CD4-positive, alpha-beta T cell treated with Interleukin-12 subunit alpha and Interleukin-12 subunit beta, for 1 hour (primary cell): Measurements from ENCODE around the gene WDR82.
A peak's percentile ranks its signal among the peaks of the same experiment; 100 is the strongest.

ENCODE experiments used
- DNase-seq: peaks from one replicate; pipeline ENCODE4 v3.0.0-alpha.2; 2020

Gene WDR82

DNA sequence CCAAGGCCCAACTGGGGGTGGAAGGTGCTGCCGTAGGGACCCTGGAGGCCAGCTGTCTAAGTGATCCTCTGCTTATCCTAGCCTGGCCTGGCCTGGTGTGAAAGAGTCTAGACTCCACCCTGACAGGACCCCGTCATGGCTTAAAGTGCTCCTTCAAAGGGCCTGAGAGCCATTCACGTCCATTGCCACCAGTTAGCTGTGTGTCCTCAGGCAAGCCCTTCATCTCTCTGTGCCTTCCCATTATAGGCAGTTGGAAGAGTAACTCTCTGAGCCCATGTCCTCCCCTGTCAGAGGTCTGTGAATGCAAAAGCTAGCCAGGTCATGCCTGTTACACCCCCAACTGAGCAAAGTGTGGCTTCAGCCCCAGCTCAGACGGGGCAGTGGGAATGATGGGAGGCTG is 28.5 kb upstream of the WDR82 start:
- DNase-seq: no peak

DNA sequence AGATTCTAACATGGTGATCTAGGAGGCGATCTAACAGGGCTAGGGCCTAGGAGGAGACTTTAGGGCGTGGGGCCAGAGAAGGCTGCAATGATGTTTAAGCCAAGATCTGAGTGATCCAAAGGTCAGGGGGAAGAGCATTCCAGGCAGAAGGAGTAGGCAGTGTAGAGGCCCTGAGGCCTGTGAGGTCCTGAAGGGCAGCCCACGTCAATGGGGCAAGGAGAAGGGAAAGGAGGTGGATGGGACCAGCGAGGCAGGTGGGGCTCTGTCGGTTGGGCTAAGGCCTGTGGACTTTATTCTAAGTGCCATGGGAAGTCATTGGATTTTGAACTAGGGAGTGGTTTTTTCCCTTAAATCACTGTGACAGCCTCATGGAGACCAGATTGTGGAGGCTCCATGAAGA is 27.5 kb upstream of the WDR82 start:
- no peak for DNase-seq

DNA sequence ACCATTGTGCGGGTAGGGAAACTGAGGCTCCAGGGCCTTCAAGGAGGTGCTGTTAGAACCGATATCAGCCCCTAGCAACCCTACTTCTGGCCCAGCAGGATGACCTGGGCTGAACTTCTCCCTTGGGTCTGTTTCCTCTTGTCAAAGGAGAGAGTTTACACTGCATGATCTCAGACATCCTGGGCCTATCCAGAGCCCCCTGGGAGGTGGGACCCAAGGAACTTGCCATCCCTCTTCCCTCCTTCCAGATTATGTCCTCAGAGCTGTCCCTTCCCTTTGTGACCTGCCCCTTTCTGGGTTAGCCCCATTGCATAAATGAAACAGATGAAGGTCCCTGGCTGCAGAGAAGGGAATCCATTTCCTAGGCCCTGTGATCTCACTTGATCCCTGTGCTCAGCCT is 25.4 kb upstream of the WDR82 start:
- no peak for DNase-seq

DNA sequence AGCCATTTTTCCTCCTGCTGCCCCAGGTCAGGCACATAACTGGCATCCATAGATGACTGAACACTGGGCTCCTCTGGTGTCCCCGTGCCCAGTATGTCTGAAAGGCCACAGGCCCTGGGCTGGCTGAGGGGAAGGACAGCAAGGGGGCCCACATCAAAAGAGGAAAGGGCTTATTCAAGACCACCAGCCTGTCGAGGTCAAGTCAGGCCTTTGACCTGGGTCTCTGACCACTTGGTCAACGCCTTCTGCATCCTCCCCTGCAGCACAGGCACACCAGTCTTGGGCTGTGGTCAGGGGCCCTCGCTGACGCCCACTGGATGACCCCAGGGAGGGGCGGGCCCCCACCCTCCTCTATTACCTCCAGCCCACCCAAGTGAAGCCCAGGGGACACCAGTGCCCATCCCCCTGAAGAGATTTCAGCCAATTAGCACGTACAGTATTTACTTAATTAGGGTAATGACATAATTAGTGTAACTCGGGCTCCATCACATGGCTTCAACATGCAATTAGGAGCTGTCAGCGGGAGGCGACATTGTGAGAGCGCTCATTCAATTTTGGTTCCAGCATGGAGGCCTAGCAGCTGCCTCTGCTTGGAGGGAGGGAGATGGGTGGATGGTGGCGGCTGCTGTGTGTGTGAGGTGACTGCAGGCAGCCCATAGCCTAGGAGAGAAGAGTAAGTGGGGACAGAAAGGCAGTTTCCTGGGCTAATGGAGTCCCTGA is 24.1 kb upstream of the WDR82 start:
- no peak for DNase-seq

DNA sequence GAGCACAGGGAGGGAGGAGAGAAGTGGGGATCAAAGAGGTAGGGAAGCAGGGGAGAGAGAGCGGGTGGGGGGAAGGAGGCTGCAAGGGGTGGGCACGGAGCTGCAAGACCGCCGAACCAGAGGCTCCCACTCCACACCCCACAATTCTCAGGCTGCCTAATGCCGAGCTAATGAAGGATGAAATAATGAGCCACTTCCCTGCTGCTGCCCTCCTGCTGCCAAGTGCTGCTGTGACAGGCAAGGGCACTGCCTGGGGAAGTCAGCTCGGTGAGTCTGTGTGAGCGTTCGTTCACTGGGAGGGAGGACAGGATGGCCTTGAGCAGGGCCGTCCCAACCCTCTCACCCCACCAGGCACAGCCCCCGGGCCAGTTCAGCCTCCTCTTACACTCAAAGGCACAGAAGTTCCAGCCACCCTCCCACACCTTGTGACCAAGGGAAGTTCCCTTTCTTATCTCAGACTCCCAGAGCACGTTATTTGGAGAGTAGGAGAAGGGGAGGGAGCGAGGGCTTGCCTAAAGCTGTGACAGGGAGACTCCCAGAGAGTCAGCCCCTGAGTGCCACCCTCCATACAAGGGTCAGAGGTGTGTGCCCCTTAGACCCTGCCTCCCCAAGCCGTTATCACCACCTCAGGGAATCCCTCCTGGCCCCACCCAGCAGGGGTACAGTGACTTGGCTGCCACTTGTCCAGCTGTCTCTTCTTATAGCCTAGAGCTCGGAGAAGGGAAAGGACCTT is 21.6 kb upstream of the WDR82 start:
- no peak for DNase-seq

DNA sequence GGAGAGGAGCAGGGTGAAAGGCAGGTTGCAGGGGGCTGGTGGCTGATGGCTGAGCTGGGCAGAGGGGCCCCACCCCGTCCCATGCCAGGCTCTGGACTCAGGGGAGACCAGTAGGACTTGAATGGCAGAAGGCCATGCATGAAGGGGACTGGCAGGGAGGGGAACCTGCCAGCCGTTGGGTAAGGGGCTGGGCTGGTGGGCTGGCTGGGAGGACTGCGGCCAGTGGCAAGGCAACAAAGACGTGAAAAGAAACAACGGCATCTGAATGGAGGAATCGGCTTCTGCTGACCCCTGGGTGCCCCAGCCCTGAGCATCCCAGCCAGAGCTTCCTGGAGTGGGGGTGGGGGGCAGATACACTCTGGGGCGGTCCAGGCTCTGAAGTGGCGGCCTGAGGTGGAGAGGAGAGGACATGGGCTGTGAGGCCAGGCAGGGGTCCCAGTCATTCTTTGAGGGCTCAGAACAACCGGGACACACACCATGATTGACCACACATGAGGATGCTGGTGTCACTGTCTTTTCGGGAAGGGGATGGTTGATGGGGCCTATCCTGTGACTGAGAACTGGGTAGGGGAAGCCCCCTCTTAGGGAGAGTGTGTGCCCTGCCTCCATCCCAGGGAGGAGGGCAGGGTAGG is 20.9 kb upstream of the WDR82 start:
- DNase-seq: no peak

DNA sequence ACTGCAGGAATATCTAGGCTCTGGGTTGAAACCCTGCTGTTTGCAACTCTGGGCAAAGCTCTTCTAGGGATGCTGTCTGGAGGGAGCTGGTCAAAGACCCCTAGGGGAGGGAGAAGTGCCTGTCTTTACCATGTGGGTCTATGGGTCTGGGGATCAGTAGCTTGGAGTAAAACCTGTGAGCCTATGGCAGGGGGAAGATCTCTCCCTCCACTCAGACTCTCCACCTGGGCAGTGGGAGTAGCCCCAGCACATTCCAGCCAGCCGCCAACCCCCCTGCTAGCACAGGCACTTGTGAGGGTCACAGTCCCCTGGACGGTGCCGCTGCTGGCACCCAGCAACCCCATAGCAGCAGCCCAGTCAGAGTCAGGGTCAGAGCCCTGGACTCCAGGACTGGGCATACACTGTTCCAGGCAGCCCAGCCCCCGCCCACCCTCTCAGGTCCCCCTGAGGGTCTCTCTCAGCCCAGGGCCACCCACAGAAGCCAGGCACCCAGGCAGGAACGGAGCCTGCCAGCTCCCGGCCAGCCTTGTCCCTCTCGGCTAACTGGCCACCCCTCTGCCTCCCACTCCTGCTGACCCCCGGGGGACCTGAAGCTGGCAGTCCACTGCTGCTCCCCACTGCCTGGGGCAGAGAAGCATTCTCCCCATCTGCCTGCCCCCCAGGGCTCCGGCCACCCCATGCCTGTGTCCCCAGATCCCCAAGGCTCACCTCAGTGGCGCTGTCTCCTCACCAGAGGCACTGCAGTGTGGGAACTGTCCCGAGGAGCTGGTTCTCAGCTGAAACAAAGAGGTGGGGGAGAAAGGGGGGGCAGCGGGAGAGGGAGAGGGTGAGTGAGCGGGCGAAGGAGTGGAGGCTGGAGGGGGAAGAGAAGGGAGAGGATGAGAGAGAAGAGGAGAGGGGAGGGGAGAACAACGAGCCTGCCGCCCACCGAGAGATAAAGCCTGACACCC is 20.0 kb upstream of the WDR82 start:
- no peak for DNase-seq

DNA sequence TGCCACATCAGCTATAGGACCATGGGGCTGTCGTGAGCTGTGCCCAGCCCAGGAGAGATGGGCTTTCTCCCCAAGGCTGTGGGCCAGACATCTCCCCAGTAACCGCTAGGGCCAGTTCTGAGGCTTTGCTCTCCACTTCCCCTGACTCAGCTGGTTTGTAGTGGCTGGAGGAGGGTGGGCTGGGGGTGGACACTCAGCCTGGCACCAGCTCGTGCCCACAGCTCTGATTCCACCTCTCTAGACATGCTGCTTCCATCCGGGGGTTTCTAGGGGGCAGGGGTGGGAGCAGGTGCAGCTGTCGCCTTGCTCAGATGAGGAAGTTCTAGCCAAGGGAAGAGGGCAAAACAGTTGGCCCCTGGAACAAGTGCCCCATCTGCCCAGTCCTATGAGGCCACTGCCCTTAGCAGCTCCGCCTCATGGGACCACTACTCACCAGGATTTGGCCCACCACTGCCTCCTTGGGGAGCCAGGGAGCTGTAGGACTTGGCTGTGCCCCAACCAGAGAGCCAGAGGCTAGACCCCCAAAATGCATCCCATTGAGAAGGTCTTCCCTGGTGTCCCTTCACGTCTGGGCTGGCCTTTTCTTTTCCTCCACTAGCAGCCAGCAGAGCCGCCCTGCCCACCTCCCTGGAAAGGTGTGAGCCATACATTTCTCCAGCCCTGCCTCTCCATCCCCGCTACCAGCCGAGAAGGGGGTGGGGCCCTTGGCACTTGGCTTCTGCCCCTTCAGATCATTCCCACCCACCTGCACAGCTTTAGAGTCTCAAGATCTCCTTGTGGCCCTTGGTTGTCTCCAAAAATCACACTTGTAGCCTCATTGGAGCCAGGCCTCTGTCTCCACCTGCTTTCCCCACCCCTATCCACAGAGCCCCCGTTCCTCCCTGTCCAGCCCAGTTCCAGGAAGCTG is 19.0 kb upstream of the WDR82 start:
- DNase-seq: no peak

DNA sequence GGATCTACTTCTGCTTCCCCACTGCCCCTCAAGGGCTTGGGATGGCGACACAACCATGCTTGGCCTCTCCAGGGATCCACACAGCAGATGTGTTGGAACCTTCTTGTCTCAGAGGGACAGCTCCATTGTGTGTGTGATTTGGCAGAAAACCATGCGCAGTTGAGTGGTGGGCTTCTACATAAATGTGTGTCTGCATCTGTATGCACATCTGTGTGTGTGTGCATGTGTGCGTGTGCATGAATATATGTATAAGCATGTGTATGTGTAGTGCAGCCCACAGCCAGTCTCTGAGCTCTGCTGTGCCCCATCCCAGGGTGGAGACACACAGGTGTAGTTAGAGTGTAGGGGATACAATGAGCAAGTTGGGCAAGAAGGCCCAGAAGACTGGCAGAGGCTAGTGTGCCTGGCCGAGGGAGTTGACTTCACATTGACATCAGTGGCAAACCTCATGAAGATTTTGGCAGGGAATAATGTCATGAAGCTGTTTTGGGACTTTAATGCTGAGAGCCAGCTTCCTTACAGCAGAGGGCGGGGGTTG is 17.3 kb upstream of the WDR82 start:
- no peak for DNase-seq

DNA sequence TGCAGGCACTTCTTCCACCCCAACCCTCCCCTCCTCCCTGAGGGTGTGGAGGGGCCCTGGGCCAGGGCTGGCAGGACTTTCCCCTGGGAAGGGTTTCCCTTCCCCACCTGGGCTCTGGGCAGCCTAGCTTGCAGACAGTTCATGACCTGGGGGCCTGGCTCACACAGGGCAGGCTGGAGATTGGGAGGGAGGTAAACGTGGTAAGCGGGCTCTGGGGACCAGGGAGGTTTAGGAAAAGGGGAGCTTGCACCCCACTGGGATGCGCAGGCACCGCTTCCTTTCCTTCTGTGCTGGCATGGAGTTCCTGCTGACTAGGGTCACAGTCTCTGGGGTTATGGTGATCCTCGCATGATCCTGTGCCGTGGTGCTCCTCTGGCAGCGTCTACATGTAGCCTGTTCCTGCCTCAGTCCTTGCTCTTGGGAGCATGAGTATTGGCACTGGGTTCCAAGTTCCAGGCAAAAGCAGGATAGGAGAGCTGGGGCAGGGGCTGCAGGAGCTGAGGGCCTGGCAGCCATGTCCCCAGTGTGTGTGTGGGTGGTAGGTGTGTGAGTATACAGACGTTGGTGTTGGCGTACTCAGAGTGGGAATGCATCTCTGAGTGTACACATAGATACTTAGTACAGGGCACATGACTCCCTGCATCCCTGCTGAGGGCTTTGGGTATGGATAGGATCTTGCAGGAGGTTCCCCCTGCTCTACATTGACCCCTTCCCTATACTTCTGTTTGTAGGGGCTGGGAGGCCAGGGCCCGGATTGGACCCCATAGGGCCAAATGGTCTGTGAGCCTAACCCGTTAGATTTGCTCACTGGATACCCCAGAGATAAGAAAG is 16.1 kb upstream of the WDR82 start:
- DNase-seq: no peak

DNA sequence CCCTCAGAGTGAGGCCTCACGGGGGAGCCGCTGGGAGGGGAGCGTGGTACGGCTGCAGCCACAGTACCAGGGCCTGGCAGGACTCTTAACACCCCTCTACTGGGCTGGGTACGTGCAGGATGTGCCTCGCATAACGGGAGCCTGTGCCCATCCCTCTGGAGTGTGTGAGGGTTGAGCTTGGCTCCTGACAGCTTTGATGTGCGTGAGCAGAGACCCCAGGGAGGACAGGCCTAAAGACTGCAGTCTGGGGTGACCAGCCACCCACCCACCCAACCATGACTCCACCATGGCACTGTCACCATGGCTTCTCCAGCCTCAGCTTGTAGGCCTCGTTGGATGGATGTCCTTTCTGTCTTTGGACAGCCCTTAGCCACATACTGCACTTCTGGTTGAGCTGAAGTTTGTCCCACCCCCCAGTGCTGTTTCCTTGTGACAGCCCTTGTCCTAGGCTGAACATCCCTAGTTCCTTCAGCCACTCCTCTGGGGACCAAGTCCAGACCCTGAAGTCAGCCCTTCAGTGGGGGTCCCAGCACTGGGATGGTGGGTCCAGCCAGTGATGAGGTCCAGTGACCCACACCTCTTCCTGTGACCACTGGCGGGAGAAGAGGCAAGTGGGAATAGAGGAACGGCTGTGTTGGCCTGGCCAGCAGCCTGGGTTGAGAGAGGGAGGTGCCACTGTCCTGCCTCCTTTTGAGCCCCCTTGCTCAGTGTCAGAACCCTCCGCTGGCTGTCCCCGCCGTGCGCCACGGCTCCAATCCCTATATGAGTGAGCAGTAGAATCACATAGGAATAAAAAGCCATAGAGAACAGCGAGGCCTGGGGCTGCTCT is 15.3 kb upstream of the WDR82 start:
- no peak for DNase-seq

DNA sequence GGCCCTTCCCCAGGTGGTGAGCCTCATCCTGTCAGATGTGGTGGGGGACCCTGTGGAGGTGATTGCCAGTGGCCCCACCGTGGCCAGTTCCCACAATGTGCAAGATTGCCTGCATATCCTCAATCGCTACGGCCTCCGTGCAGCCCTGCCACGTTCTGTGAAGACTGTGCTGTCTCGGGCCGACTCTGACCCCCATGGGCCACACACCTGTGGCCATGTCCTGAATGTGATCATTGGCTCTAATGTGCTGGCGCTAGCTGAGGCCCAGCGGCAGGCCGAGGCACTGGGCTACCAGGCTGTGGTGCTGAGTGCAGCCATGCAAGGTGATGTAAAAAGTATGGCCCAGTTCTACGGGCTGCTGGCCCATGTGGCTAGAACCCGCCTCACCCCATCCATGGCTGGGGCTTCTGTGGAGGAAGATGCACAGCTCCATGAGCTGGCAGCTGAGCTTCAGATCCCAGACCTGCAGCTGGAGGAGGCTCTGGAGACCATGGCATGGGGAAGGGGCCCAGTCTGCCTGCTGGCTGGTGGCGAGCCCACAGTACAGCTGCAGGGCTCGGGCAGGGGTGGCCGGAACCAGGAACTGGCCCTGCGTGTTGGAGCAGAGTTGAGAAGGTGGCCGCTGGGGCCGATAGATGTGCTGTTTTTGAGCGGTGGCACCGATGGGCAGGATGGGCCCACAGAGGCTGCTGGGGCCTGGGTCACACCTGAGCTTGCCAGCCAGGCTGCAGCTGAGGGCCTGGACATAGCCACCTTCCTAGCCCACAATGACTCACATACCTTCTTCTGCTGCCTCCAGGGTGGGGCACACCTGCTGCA is 14.0 kb upstream of the WDR82 start:
- DNase-seq: no peak

DNA sequence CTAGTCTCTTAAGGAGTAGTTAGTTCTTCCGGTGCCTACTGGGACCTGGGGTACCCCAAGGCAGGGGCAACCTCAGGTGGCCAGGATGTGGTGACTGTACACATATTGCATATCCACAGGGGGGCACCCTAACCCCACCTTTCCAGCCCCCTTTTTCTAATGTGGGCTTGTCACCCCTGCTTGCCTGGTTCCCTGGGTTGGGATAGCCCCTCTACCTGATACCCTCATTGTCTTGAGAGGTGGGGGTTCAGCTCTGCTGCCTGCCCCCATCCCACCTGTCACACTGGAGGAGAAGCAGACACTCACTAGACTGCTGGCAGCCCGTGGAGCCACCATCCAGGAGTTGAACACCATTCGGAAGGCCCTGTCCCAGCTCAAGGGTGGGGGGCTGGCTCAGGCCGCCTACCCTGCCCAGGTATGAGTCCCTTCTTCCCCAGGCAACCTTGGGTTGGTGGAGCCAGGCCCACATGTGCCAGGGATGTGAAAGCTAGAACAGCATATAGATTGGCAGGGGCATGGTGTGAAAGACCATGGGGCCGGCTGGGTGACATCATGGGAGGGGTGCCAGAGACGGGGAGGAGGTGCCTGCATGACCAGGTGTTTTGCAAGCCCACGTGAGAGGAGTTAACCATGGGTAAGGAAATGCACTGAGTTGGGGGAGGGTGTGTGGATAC is 13.2 kb upstream of the WDR82 start:
- DNase-seq: peak; percentile 52

DNA sequence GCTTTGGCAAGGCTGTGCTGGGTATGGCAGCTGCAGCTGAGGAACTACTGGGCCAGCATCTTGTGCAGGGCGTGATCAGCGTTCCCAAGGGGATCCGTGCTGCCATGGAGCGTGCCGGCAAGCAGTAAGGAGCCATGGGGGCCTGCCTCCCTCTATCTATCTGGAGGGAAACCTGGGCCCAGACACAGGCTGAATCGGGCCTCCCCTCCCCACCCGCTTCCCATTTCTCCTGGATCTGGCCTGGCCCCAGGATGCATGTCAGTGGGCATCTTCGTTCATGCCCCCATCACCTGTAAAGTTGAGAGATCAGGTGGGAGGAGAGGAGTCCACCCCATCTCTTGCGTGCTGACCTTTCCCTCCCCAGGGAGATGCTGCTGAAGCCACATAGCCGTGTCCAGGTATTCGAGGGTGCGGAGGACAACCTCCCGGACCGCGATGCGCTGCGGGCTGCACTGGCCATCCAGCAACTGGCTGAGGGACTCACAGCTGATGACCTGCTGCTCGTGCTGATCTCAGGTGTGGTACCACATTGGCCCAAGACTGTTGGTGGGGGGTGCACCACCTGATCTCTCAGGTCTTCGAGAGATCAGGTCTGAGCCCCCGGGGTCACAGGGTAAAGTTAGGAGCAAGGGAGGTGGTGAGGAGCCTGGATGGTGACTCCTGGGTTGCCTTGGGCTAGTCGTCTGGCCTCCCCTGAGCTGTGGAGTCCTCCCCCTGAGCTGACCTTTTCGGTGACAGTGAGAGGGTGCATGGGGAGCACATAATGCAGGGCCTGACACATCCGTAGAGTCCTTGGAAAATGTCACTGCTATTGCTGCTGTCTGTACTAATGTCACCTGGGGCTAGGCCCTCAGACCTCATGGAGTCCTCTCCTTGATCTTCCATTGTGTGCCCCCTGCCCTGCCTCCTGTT is 12.4 kb upstream of the WDR82 start:
- no peak for DNase-seq

DNA sequence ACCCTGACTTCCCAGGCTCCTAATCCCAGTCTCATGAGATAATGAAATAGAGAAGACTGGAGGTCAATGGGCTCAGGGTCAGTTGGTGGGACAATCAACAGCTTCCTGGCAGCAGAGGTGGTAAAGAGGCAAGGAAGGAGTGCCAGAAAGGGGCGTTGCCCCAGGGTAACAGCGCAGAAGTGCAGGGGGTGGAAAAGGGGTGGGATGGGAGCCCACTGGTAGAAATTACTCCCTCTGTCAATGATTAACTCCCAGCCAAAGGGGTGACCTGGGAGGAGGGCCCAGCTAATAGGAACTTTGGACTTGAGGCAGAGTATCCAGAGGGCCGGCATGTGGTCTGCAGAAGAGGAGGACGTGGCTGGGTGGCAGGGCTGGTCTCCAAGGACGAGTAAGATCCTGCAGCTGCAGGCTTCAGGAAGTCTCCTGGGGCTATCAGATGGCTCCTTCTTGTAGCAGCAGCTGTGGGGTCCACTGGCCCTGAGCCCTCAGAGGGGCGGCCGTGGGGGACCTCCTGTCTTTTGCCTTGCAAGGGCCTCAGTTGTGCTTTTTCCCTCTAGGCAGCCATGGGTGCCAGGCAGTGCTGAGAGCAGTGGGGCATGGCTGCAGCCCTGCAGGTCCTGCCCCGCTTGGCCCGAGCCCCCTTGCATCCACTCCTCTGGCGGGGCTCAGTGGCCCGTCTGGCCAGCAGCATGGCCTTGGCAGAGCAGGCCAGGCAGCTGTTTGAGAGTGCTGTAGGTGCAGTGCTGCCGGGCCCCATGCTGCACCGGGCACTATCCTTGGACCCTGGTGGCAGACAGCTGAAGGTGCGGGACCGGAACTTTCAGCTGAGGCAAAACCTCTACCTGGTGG is 11.5 kb upstream of the WDR82 start:
- DNase-seq: no peak

DNA sequence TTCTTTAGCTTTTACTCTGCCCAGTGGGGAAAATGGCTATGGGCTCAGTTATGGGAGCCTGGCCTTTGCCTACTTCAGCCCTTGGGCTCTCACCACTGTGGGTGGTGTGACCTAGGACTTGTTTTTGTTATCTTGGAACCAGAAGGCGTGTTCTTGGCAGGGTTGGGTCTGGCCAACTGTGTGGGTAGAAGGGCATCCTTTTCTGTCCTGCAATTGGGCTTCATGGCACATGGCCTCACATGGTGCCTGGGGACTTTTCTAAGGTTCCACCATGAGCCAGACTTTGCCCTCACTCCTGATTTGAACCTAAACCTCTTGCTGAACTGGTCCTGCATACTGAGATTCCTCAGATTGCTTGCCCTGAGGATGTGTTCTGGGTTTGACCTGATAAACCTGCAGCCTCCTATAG is 10.9 kb upstream of the WDR82 start:
- no peak for DNase-seq
